HG03521 (cell line): ENCODE data around the gene CD44.
A peak's percentile ranks its signal among the peaks of the same experiment; 100 is the strongest.

Experiments
- ATAC-seq: cut with Tn5 transposase; IDR thresholded peaks from one replicate; pipeline ENCODE4 v1.9.1; 2021; ENCODE audit warnings: mild to moderate bottlenecking, moderate library complexity; ENCODE audit not compliant: unreplicated experiment

Gene CD44

DNA sequence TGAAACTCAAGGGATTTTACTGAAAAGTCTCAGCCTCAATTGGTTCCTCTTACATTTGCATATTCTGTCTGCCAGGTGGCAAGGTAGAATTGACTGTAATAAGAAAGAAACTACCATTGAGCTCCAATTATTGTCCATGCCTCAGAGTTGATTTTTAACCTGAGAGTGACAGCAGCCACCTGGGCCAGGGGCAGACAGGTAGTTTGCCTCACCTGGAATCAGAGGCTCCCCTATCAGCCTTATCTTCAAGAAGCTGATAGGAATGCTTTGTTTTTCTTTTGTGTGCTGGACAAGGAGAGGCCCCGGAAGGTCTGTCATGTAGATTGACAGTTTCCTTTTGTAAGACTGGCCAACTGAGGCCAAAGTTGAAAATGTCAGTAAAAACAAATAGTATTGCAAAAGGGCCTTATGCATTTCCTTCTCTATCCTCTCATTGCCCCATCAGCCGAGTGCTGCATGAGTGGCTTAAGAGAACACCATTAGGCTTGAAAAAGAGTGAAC lies 34.1 kb downstream of the CD44 start:
- no peak for ATAC-seq

DNA sequence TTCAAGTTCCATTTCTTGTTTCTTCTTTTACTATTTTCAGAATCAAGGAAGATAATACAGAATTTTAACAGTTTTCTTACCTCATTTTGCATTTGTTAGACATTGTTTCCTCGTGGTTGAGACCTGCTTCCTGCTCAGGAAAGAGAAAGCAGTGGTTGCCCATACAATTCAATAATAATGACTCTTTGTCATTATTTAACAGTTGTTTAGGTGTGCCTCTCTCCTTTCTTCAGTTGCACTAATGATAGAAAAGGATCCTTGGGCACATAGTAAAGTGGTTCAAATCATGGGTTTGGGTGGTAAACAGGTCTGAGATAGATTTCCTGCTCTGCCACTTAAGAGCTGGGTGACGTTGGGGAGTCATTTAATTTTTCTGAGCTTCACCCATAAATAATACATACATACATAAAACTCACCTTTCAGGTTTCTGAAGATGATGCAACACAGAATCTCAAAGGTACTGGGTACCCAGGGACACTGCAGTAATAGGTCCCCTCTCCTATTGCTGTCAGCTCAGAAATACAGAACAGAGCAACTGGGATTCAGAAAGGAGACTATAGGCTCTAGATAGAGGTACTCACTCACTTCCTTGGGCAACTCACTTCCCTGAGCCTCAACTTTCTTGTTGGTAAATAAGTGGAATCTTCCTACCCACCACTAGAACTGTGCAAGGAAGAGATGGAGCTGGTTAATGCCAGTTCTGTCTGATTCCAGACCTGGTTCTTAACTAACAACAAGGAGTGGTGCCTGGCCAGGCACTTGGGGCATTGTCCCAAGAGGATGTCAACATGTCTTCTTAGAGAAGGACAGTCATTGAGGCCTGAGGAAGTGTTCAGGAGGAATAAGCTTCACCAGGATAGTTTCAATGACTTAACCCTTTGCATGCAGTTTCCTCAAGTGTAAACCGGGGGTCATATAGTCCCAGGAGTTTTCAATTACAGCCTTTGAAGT lies 34.9 kb downstream of the CD44 start:
- ATAC-seq, result no peak

DNA sequence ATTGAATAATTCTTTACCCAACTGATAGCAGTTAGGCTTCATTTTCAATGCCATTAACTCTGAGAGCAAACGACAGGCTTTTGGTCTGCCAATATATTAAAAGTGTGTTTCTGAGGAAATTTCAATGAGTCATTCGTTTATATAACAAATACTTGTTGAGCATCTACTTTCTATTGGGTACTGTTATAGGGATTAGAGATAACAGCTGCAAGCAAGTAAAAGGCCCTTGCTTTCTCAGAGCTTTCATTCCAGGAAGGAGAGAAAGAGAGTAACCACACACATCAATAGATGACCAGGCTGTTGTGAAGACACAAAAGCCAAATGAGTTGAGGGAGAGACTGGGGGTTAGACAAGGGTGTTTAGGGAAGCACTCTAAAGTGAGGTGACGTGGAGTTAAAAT lies 35.7 kb downstream of the CD44 start:
- no peak for ATAC-seq

DNA sequence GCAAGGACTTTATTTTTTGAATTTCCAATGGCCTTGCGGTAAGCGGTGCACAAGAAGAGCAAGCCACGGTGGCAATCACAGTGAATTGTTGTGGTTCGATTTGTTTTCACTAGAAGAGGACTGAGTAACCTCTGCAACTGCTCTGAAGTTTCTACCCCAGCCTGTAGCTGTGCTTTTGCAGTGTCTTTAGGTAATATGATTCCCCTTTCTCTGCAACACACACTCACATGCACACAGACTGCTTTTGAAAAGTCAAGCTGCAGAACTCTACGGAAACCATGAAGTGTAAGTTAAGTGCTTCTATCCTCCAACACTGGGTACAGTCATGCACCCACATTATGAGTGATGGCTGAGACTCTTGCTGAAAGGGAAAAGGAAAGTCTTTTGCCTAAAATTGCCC lies 38.4 kb downstream of the CD44 start:
- ATAC-seq, result no peak

DNA sequence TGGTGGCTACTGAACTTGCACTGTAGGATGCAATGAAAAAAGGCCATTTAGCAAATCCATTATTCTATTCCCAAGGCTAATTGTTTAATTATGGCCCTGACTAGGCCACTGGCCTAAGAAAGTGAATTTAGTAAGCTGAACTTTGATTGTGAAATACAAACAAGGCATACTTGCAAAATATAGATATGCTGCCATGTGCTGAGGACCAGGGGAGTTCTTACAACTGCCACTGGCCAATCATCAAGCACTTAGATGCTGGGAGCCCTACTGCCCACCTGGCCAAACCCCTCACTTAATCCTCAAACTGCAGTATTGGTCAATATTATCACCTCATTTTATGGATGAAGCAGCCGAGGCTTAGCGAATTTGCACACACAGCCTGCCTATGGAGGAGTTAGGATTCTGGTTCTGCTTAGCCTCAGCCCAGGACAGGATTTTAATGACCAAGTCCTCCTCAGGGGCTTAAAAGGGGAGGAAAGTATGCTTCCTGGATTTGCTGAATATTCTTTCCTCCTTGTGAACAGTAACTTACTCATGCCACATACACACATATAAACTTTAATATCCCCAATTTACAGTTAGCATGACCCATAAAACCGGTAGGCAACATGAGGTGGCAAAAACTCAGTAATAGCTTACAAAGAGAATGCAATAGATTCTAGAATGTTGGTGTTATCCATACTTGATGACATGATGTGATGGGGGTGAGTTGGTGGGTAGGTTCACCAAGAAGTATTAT lies 39.3 kb downstream of the CD44 start:
- ATAC-seq, result no peak

DNA sequence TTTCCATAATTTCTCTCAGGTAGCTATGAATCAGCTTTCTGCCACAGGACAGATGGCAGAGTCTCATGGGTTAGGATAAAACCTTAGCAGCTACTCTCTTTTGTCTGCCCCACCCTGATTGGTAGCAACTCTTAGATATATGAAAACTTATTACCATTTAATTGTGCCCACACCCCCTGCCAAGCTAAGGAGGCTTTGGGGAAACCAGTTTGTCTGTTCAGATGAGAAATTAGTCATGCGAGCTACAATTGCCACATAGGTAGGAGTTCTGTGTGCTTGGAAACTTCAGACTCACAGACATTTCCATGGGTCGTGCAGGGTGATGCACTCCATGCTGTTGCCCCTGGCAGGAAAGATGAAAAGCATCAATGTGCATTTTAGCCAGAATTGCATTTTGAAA lies 39.9 kb downstream of the CD44 start:
- no peak for ATAC-seq

DNA sequence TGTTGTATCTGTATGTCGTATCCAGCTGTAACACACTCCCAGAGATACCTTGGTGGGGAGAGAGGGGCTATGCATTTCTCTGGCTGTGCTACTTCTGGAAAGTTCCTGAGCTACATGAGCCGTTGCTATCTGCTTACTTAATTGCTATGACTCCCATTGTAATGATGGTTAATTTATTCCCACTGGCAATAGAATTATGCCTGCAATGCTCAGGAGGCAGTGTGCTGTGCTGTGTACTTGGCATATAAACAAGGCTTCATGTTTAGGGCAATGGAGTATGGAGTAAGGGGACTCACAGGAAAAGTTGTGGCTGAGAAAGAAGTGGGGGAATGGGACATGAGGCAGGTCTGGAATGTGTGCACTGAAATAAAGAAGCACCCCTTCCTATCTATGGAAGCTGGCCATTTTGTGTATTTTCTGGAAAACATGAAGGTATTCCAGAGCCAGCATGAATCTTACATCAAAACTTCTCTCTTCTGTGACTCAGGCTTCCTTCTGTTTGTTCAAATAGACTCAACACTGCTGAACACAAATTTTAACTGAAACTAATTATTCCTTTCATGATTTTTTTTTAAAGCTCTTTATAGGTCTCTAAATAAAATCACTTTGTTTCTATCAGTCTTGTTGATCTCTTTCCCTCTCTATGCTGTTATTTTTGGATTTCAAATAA lies 40.6 kb downstream of the CD44 start:
- ATAC-seq, result no peak

DNA sequence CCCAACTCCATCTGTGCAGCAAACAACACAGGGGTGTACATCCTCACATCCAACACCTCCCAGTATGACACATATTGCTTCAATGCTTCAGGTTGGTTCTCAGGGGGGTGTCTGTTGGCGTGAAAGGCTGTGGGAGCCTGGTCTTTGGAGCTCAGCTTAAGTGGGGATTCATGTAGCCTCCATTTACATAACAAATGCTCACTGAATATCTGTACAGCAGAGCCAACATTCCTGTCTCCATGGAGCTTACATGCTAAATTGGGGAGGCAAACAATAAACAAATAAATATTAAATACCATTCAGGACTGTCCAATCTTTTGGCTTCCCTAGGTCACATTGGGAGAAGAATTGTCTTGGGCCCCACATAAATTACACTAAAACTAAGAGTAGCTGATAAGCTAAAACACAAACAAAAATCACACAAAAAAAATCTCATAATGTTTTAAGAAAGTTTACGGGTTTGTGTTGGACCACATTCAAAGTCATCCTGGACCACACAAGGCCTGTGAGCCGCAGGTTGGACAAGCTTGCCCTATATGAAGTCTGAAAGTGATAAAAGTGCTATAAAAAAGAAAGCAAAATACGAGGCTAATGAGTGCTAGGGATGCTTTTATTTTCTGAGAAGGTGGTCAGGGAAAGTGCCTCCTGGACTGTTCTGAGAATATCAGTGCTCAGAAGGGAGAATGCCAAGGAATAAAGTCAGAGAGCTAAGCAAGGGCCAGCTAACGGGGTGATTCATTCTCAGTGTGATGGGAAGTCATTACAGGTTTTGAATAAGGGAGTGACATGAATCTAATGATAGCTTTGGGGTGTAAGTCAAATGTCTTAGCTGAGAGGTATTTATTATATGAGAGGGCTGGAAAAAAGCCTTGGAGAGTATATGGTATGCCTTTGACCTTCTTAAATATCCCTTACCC lies 41.6 kb downstream of the CD44 start:
- ATAC-seq, result no peak

DNA sequence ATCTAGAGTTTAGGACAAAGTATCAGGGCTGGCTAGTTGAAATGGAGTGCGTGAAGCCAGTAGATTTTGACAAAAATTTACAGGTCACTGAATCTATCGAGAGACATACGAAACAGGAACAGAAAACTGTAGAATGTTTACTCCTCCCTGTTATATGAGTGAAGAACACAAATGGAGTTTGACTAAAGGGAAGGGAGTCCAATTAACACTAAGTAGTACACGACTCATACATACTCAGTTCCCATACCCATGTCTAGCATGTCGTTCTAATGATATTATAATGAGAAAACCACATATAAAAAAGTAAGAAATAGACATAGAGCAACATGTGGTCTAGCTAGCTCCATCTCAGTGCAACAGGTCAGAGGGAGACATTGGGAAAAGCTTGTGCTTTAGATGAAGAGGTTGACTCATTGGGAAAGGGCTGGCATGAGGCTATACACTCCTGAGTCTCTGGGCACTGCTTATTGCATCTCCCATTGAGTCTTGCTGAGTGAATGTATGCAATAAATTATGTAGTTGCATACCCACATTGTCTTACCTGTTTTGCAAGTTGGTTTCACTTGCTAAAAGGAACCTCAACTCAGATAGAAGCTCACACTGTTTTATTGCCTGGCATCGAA lies 43.5 kb downstream of the CD44 start:
- peak; percentile 65 for ATAC-seq

DNA sequence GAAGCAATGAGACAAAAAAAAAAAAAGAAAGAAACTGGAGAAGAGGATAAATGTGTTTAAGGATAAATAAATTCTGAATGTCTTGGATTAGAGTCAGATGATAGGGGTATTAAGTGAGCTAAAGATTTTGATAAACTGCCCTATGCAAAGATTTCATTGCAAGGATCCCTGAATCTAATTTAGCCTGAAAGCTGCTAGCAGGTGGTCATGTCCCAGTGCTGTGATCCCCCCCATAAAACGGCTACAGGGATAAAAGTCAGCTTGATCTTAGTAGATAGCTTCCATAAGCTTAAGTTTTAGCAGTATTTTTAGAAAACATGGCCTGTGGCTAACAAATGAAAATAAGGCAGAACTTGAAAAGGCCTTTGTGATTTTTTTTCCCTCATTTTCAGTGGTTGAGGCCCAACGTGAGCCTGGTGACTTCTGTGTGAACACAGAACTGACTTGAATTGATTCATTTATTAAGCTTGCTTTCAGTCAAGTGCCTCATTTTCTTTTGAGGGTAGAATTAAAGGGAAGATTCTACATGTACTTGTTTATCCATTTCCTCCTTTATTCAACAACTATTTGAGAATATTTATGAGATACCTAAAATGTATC lies 44.5 kb downstream of the CD44 start:
- no peak for ATAC-seq

DNA sequence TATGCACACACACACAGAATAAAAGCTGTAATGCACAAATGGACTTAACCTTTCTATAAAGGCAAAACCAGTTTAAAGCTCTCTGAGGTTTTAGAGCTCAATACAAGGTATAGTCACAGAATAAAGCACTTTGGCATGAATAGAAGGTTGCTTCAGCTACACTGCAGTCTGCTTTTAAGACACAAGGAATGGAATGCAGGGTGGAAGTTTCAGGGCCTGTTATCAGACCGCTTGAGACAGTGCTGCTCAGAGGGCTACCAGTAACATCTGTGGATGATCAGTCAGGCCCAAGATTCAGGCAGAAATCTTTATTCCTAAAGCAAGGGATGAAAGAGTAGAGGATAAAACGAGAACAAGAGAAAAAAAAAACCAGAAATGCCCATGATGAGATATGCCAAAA lies 46.7 kb downstream of the CD44 start:
- no peak for ATAC-seq

DNA sequence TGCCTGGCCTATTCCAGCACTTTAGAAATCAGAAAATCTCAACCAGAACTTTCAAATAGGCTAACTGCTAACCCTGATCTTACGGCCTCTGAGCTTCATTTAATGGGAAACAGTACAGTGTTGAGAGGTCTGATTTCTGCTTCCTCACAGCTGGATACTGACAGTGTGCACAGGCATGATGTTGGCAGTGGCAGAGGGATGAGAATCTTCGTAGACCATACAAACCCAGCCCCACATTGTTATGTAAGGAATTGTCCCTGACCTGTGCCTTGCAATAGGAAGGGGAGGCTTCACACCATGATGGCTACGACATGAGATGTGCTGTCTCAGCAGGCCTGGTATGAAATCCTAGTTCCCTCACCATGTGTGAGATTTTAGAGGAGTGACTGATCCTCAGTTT lies 49.0 kb downstream of the CD44 start:
- ATAC-seq, result no peak

DNA sequence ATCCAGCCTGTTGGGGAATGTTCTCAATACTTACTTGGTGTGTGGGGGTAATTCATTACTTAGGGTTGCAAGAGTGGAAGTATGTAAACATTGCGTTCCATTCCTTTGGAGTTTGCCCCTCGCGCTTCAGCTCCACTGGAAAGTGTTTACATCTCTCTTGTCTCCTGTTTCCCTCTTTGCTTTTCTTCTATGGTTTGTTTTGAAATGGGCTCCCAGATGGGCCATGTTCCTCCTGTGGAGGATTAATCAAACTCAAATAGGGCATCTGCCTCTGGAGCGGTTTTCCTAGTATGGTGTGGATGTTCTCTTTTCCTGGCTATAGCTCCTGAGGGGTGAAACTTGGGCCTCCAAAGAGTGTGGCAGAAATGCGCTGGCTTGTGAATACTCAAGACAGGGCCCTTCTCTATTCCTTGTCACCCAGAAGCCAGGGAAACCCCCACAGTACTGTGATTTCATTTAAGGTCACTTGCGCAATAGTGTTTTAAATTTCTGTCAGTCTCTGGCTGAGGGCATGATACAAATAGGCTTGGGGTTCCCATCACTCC lies 51.9 kb downstream of the CD44 start:
- no peak for ATAC-seq

DNA sequence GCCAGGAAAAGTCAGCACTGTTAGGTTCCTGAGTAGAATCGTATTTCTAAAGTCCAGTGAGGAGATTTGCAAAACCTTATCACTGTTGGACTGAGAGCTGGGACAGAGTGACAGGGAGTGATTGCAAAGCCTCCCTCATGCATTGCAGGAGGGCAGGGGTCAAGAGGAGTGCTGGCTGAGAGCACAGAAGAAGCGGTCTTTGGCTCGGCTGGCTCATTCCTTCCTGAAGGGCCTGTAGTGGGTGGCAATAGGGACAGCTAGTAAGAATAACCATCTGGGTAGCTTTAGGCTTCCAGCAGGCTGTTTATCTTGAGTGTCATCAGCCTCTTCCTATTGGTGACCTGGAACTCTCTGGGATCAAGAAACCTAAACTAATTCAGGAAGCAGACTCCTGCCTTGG lies 53.4 kb downstream of the CD44 start:
- no peak for ATAC-seq

DNA sequence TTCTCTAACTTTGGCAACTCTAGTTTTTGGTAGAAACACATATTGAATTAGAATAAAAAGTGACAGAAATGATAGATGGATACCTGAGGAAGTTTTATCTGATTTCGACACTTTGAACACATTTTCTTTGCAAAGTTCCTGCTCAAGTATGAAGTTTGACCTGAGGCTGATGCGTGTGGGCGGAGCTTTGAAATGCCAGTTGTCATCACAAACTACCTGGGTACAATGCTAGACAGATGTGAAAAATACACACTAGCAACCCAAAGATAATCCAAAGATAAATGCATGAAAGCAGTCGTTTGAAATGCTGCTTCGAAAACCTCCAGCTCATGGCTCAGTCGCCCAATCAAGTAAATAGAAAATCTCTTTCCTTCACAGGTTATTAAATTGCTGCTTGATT lies 54.8 kb downstream of the CD44 start:
- ATAC-seq, result no peak

DNA sequence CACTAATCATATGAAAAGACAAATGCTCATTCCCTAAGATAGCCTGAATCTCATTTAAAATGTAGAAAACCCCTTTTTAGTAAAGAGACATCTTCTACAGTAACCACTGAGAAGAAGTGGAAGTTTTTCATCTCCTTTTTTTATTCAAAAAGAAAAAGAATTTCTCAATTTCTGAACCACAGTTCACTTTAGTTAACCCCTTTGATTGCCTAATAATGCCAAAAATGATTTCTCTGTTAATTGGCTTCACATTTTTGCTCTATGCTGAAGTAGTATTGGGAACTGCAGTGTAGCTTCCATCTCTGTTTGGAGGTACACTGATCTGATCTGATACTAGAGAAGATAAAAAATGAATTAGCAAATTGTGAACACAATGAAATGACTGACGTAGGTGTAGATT lies 58.3 kb downstream of the CD44 start:
- no peak for ATAC-seq

DNA sequence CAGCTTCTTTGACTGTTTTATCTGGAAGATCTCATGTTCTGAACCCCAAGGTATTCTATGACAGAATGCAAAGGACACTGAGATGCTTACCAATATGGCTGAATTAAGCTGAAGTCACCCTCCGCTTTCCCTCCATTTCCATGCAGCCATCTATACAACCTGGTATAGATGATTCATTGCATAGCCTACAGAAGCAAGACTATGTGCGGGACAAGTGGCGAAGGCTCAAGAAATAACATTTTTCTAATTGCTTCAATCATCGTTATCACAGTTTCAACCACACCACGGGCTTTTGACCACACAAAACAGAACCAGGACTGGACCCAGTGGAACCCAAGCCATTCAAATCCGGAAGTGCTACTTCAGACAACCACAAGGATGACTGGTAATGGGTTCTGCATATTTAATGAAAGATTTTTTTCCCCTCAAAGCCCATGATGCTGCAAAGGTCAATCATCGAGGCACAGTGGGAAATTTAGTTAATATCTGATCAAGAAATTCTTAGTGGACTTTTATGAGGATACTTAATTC lies 61.9 kb downstream of the CD44 start:
- no peak for ATAC-seq

DNA sequence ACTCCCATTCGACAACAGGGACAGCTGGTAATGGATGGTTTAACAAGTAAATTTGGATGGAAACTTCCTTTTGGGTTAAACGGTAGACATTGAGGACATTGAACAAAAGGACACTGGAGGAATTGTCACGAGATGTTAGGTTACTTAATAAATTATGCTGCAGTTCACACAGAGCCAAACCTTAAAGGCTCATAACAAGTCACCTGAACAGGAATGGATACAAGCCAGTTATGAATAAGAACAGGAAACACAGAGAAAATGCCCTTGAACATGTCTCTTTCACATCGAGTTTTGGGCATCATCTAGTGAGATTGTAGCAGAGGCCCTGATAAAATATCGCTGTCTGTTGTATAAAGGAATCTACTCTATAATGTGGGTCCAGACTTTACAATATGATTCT lies 65.6 kb downstream of the CD44 start:
- ATAC-seq, result no peak

DNA sequence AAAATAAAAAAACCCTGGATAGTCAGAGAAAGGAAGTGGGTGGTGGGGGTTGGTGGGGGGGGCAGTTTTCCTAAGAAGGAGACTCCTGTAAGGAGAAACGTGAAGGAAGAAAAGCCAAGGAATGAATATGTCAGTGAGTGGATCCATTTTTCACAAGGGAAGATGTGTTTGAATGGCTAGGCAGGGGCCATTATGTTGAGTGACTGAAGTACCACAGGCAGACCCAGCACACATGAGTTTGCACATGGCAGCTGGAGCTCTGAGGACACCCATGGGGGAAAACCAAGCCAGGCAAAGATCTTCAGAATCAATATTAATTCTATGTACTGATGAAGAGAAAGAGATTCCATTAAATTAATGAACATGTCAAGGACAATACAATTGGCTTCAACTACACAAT lies 67.6 kb downstream of the CD44 start:
- no peak for ATAC-seq
